GM19438 (cell line): ENCODE results near the gene DRD1.
"Not testable (repeated sequence)": the region's sequence is repeated elsewhere in the genome, so short reads cannot be mapped to it uniquely, and the experiment has no call there.

Experiments
- ATAC-seq: cut with Tn5 transposase; IDR thresholded peaks from one replicate; pipeline ENCODE4 v1.9.1; 2021; ENCODE audit warnings: low read depth; ENCODE audit not compliant: unreplicated experiment

The DRD1 gene

DNA sequence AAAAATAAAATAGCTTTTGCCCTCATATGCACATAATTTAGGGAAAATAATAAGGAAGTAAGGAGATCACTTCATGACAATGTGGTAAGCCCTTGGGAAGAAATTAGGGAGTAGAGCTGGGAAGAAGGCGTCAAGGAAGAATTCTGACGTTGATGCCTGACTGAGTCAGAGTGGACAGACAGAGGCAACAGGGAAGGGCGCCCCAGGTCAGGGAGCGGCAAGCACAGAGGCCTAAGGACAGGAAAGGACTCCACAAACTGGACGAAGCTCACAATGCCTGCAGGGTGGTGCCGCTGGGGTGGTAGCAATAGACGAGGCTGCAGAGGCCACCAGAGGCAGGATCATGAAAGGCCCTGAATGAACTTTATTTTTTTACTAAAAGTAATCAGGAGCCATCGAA is 7.6 kb downstream of the DRD1 start:
- no peak for ATAC-seq

DNA sequence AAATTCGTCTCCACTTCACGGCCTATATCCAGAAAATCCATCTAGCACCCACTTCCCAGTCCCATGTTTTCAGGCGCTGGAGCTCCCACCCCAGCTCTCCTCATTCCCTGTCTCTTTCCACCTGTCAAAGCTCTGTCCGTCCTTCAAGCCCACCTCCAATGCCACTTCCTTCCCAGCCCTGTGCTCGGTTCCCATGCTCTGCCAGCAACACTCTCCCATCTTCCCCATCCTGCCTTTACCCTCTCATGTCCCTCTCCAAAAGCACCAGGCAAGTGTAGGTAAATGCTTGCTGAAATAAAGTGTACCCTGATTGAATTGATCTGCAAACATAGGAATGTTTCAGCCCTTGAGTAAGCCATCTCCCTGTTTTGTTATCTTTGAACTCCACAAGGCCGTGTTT is 9.2 kb downstream of the DRD1 start:
- no peak for ATAC-seq

DNA sequence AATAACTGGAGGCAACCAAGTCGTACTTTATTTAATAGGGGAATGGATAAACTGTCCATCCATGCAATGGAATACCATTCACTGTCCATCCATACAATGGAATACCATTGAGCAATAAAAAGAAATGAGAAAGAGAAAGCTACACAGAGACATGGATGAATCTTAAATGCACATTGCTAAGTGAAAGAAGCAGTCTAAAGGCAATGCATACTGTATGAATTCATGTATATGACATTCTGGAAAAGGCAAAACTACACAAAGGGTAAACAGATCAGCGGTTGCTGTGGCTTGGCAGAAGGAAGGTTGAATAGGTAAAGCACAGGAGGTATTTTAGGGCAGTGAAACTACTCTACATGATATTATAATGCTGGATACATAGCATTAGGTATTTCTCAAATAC is 16.2 kb downstream of the DRD1 start:
- no peak for ATAC-seq

DNA sequence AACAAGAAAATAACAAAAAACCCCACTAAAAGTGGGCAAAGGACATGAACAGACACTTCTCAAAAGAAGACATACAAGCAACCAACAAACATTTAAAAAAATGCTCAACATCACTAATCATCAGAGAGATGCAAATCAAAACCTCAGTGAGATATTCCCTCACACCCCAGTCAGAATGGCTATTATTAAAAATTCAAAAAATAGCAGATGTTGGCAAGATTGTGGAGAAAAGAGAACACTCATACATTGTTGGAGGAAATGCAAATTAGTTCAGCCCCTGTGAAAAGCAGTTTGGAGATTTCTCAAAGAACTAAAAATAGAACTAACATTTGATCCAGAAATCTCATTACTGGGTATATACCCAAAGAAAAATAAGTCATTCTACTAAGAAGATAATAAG is 19.4 kb downstream of the DRD1 start:
- not testable (repeated sequence) for ATAC-seq

DNA sequence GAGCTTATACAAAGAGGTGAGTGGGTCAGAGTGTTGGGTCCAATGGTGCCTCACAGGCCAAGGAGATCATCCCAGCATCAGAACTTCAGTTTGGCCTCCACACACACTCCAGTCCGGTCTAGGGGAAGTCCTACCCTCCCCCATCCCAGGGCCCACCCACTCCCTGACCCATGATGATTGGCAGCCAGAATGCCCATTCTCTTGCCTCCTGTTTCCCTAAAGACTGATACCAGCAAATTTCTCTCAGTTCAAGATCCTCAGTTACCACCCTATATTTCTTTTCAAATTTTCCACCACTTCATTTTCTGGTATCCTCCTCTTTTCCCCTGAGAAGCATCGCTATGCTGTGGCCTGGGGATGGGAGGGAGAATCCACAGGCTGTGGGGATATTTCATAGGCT is 21.9 kb downstream of the DRD1 start:
- ATAC-seq, result no peak

DNA sequence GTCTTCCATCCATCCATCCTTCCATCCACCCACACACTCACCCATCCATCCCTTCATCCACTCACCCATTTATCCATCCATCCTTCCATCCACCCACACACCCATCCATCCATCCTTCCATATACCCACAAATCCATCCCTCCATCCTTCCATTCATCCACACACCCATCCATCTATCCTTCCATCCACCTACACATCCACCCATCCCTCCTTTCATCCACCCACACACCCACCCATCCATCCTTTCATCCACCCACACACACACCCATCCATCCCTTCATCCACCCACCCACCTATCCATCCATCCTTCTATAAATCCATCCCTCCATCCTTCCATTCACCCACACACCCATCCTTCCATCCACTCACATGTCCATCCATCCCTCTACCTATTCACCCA is 23.6 kb downstream of the DRD1 start:
- ATAC-seq, result no peak

DNA sequence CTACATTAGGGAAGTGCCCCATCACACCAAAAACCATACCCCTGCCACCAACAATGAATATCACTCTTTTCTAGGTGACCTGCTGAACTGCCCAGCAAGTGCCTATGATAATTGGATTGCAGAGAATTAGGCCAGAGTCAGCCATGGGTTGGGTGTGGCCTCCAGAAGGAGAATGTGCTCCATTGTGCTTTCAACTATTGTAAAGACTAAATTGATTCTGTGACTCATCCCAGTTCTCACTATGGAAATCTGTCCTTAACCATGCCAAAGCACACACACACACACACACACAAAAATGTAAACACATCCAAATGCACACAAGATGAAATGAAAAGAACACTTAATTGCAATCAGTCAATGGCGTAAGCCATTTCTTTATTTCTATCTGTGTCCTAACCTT is 25.7 kb downstream of the DRD1 start:
- ATAC-seq, result no peak

DNA sequence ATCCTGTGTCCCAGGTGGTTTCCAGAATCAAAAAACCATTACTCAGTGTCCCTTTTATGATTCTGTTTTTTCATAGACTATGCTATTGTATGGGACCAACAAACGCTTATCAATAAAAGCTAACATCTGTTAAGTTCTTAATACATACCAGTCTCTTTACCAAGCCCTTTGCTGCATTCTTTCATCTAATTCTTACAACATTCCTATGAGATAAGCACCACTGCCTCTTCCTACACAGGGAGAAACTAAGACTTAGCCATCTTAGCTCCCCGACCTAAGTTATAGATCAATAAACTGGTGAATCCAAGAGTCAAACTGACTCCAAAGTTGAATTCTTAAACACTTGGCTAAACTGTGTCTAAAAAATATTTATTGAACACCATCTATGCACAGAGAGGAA is 26.6 kb downstream of the DRD1 start:
- ATAC-seq, result no peak

DNA sequence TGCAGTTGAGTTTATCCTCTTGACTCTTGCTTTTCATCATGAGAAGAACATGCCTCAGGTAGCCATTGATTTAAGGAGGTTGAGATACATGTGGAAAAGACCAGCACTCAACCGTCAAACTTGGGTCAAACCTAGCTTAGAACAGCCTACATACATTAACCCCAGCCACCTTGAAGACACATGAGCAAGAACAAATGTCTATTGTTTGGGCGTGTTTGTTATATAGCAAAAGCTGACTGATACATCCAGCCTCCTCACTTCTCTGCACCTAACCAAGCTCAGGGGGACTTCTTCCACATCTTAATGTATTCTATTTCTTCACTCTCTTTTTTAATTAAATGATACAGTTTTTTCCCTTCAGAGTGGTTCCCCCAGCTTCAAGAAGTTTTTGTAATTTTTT is 28.7 kb downstream of the DRD1 start:
- ATAC-seq, result no peak

DNA sequence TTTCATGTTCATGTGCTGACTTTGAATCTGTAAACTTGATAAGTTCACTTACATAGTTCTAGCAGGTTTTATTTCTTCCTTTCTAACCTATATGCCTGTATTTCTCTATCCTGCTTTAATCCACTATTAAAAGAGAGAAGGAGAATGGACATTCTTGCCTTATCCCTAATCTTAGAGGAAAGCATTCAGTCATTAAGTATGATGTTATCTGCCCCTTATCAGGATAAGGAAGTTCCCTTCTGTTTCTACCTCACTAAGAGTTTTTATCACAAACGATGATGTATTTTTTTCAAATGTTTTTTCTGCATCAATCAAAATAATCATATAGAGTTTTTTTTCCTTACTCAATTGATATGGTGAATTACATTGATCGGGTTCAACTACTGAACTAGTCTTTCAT is 33.1 kb downstream of the DRD1 start:
- ATAC-seq, result no peak

DNA sequence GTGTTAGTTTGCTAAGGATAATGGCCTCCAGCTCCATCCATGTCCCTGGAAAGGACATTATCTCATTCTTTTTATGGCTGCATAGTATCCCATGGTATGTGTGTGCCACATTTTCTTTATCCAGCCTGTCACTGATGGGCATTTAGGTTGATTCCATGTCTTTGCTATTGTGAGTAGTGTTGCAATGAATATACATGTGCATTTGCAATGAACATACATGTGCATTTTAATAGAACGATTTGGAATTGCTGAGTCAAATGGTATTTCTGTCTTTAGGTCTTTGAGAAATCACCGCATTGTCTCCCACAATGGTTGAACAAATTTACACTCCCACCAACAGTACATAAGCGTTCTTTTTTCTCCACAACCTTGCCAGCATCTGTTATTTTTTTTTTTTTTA is 37.7 kb downstream of the DRD1 start:
- no peak for ATAC-seq

DNA sequence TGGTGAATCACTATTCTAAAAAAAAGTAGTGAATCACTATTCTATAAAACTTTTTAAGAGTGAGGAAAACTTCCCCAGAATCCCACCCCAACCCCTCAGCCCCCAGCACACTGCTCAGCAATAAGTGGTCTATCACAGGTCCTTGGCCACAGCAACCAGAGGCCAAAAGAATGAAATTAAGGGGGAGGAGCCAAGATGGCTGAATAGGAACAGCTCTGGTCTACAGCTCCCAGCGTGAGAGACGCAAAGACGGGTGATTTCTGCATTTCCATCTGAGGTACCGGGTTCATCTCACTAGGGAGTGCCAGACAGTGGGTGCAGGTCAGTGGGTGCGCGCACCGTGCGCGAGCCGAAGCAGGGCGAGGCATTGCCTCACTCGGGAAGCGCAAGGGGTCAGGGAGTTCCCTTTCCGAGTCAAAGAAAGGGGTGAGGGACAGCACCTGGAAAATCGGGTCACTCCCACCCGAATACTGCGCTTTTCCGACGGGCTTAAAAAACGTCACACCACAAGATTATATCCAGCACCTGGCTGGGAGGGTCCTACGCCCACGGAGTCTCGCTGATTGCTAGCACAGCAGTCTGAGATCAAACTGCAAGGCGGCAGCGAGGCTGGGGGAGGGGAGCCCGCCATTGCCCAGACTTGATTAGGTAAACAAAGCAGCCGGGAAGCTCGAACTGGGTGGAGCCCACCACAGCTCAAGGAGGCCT is 46.2 kb downstream of the DRD1 start:
- not testable (repeated sequence) for ATAC-seq

DNA sequence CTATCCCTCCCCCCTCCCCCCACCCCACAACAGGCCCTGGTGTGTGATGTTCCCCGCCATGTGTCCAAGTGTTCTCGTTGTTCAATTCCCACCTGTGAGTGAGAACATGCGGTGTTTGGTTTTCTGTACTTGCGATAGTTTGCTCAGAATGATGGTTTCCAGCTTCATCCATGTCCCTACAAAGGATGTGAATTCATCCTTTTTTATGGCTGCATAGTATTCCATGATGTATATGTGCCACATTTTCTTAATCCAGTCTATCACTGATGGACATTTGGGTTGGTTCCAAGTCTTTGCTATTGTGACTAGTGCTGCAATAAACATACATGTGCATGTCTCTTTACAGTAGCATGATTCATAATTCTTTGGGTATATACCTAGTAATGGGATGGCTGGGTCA is 48.6 kb downstream of the DRD1 start:
- not testable (repeated sequence) for ATAC-seq

DNA sequence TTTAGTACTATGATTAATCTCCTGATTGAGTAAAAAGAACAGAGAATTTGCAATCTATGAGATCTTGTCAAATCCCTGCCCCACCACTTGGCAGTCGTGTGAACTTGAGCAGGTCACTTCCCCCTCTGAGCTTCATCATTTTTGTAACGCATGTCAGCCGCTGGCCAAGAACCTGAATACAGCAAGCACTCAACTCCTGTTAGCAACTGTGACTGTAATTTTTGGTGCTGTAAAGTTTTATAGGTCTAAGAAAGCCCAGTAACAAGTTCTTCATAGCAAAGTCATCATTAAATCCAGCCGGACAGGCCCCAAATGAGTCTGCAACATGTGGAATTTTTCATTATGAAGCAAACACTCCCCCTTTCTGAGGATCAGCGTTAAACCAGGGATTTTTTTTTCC is 49.4 kb downstream of the DRD1 start:
- ATAC-seq, result no peak

DNA sequence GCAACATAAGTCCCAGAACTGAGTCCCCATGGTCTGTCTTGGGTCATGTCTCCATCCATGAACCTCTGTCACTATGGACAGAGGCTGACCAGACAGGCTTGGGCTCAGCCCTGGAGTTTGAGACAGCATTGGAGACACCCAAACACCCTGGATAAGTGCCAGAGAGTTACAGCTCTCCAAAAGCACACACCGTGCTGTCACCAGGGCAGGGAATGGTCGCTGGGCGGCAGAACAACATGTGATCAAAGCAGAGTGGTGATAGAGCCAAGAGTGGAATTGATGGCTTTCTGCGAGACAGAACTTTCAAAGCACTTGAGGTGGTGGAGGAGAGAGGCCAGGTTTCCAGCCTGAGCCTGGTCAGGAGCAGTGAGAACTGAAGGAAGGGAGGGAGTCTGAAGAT is 50.1 kb downstream of the DRD1 start:
- no peak for ATAC-seq

DNA sequence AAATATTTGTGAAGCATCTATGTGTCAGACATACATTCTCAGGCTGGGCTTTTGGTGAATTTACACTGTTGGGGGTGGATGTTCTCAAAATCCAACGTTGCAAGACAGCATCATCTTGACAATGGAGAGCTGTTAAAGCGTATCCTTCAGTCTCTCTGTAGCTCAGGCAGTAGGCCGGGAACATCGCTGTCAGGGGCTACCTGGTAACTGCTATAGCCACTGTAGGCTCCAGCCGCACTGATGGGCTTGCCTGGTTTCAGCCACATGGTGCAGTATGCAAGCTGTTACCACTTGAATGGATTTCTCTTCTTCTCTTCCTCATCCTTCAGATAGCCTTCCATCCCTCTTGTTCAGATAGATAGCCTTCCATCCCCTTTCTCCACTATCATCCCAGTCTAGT is 51.7 kb downstream of the DRD1 start:
- no peak for ATAC-seq

DNA sequence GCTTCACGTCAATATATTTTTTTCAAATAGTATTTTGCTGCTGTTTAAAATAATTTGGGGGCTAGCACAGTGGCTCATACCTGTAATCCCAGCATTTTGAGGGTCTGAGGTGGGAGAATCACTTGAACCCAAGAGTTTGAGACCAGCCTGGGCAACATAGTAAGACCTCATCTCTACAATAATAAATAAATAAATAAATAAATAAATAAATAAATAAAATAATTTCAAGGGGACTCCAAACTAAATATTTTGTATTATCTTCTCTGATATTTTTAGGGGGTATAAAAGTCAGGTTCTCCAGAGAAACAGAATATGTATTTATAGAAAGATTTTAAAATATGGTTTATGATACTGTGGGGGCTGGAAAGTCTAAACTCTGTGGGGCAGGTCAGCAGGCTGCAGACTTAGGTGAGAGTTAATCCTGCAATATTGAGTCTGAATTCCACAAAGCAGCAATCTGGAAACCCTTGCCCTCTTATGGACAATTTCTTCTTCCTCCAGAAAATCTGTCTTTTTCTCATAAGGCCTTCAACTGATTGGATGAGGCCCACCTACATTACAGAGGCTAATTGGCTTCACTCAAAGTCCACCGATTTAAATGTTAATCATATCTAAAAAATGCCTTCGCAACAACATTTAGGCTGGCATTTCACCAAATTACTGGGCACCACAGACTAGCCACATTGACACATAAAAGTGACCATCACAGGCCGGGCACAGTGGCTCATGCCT is 53.5 kb downstream of the DRD1 start:
- ATAC-seq, result no peak
